ENCODE measurements around the gene CHRNA10. TPM values are rescaled to one million over a fixed set of nuclear protein-coding genes. Genes with fewer than 3 reads are reported as not detected.

The CHRNA10 gene
- total RNA-seq, 2 donors from 2014 or later, result 3.4 to 6.6 TPM

DNA sequence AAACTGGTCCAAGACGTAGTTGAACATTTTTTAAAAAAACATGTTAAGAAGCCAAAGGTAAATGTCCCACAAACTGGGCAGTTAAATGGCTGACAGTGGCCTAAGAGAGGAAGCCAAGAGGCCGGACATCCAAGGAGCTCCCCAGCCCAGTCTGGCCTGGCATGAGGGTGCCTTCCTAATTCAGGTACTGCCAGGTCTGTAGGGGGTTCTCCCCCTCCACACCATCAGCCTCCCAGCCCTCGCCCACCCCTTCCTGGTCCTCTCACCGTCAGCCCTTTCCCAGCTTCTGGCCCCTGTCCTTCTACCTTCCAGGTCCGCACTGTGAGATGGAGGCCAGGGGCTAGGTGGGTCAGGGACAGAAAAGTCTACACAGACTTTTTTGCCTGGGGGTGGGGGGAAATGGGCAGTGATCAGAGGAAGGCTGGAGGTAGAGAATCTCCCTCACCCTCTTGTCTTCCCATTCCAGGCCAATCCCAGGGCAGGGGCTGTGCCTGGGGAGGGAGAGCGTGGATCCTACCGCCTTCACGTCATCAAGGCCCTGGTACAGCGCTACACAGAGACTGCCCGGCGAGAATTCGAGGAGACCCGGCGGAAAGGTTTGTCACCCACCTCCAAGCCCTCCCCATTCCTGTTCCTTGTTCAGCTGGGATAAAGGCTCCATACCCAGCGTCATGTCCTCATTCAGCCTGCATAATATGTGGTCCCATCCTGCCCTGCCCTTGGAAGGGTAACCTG lies 35.4 kb downstream of the CHRNA10 start:
- Mint-ChIP-seq H3K27ac (no peak overlapping the region), H3K4me3 (no peak overlapping the region), H3K27me3 (peaks cover 0 to 8% of the 10 kb centered on the region in 2 donors), H3K36me3 (no peaks in the 10 kb centered on the region), H3K4me1 (ENCODE audit: low read depth in 2 of 2) (no peaks in the 10 kb centered on the region), H3K9me3 (no peaks in the 10 kb centered on the region)
- ATAC-seq (no peak), DNase-seq (ENCODE audit: low spot score) (no peak)

GRCh38 chr11:3632070-3632660 lies 39.0 kb downstream of the CHRNA10 start:
- Mint-ChIP-seq H3K4me3 (no peak overlapping the region), H3K27ac (no peak overlapping the region), H3K4me1 (ENCODE audit: low read depth in 2 of 2) (no peaks in the 10 kb centered on the region), H3K9me3 (no peaks in the 10 kb centered on the region), H3K27me3 (peaks cover 0 to 8% of the 10 kb centered on the region in 2 donors), H3K36me3 (no peaks in the 10 kb centered on the region)
- DNase-seq (ENCODE audit: low spot score), result no peak
- ATAC-seq, result no peak

DNA sequence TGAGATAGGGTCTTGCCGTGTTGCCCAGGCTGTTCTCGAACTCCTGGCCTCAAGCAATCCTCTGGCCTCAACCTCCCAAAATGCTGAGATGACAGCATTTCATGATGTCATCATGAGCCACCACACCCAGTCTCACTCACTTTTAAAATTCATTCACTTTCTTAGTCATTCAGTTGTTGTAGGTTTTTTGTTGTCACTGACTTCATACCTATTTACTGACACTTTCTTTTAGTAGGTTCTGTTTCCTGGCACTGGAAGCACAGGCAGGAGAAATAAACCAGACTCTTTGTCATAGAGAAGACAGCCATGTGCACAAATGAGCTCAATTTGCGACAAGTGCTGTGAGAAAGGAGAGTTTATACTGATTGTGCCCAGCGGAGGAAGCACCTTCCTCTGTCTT lies 39.9 kb downstream of the CHRNA10 start:
- Mint-ChIP-seq H3K4me1 (ENCODE audit: low read depth in 2 of 2) (peaks cover 3 to 5% of the 10 kb centered on the region in 2 donors), H3K27me3 (peaks cover 5 to 8% of the 10 kb centered on the region in 2 donors), H3K27ac (no peak overlapping the region), H3K4me3 (no peak overlapping the region), H3K9me3 (no peaks in the 10 kb centered on the region), H3K36me3 (no peaks in the 10 kb centered on the region)
- no peak for DNase-seq (ENCODE audit: low spot score)
- no peak for ATAC-seq

- H3K4me3 Mint-ChIP-seq, result no peak overlapping the region
- peaks cover 5% of the 10 kb centered on the region in 2 donors for H3K4me1 Mint-ChIP-seq (ENCODE audit: low read depth in 2 of 2)
- no peaks in the 10 kb centered on the region for H3K36me3 Mint-ChIP-seq
- no peaks in the 10 kb centered on the region for H3K9me3 Mint-ChIP-seq
- H3K27ac Mint-ChIP-seq, result no peak overlapping the region
- no peak for DNase-seq (ENCODE audit: low spot score)
- no peak for ATAC-seq
- peaks cover 0 to 5% of the 10 kb centered on the region in 2 donors for H3K27me3 Mint-ChIP-seq
Measured at GRCh38 chr11:3627291-3627690, 43.9 kb downstream of the CHRNA10 start.

GRCh38 chr11:3626250-3626960 lies 44.8 kb downstream of the CHRNA10 start:
- no peak for DNase-seq (ENCODE audit: low spot score)
- Mint-ChIP-seq H3K4me3 (no peak overlapping the region), H3K4me1 (ENCODE audit: low read depth in 2 of 2) (peaks cover 5% of the 10 kb centered on the region in 2 donors), H3K9me3 (no peaks in the 10 kb centered on the region), H3K27ac (no peak overlapping the region), H3K27me3 (peaks cover 0 to 9% of the 10 kb centered on the region in 2 donors), H3K36me3 (no peaks in the 10 kb centered on the region)
- ATAC-seq, result peak in 1 of 2 donors; percentile 27

GRCh38 chr11:3623767-3624458 lies 47.3 kb downstream of the CHRNA10 start:
- no peak overlapping the region for H3K27ac Mint-ChIP-seq
- no peaks in the 10 kb centered on the region for H3K36me3 Mint-ChIP-seq
- peaks cover 5% of the 10 kb centered on the region in 2 donors for H3K4me1 Mint-ChIP-seq (ENCODE audit: low read depth in 2 of 2)
- H3K4me3 Mint-ChIP-seq, result no peak overlapping the region
- no peaks in the 10 kb centered on the region for H3K9me3 Mint-ChIP-seq
- ATAC-seq (no peak), DNase-seq (ENCODE audit: low spot score) (no peak)
- H3K27me3 Mint-ChIP-seq, result peaks cover 0 to 9% of the 10 kb centered on the region in 2 donors

GRCh38 chr11:3623121-3623520 lies 48.1 kb downstream of the CHRNA10 start:
- H3K27ac Mint-ChIP-seq, result no peak overlapping the region
- H3K27me3 Mint-ChIP-seq, result peaks cover 0 to 9% of the 10 kb centered on the region in 2 donors
- no peaks in the 10 kb centered on the region for H3K9me3 Mint-ChIP-seq
- no peaks in the 10 kb centered on the region for H3K36me3 Mint-ChIP-seq
- DNase-seq (ENCODE audit: low spot score) (no peak), ATAC-seq (no peak)
- H3K4me3 Mint-ChIP-seq, result no peak overlapping the region
- peaks cover 5% of the 10 kb centered on the region in 2 donors for H3K4me1 Mint-ChIP-seq (ENCODE audit: low read depth in 2 of 2)

GRCh38 chr11:3622521-3622920 lies 48.7 kb downstream of the CHRNA10 start:
- Mint-ChIP-seq H3K27me3 (peaks cover 0 to 9% of the 10 kb centered on the region in 2 donors), H3K27ac (no peak overlapping the region), H3K4me1 (ENCODE audit: low read depth in 2 of 2) (peaks cover 5% of the 10 kb centered on the region in 2 donors), H3K36me3 (no peaks in the 10 kb centered on the region), H3K9me3 (no peaks in the 10 kb centered on the region), H3K4me3 (no peak overlapping the region)
- no peak for DNase-seq (ENCODE audit: low spot score)
- ATAC-seq, result no peak

DNA sequence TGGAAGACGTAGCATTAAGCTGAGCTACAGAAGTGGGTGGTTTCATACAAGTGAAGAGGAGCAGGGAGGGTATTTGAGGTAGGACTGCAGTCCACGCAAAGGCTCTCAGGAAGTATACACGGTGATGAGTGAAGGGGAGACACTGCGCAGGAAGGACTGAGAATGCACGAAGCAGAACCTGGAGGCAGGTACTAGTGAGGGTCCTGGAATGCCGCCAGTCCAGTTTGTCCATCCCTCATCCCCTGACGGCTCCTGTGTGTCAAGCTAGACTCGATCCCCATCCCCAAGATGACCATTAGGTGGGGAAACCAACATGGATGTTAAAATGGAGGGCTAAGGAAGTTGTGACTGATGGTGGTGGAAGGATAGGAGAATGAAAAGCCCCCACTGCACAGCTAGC lies 53.2 kb downstream of the CHRNA10 start:
- Mint-ChIP-seq H3K27me3 (peaks cover 0 to 4% of the 10 kb centered on the region in 2 donors), H3K9me3 (no peaks in the 10 kb centered on the region), H3K27ac (no peak overlapping the region), H3K4me3 (no peak overlapping the region), H3K4me1 (ENCODE audit: low read depth in 2 of 2) (peaks cover 8 to 10% of the 10 kb centered on the region in 2 donors), H3K36me3 (no peaks in the 10 kb centered on the region)
- no peak for DNase-seq (ENCODE audit: low spot score)
- ATAC-seq, result no peak

DNA sequence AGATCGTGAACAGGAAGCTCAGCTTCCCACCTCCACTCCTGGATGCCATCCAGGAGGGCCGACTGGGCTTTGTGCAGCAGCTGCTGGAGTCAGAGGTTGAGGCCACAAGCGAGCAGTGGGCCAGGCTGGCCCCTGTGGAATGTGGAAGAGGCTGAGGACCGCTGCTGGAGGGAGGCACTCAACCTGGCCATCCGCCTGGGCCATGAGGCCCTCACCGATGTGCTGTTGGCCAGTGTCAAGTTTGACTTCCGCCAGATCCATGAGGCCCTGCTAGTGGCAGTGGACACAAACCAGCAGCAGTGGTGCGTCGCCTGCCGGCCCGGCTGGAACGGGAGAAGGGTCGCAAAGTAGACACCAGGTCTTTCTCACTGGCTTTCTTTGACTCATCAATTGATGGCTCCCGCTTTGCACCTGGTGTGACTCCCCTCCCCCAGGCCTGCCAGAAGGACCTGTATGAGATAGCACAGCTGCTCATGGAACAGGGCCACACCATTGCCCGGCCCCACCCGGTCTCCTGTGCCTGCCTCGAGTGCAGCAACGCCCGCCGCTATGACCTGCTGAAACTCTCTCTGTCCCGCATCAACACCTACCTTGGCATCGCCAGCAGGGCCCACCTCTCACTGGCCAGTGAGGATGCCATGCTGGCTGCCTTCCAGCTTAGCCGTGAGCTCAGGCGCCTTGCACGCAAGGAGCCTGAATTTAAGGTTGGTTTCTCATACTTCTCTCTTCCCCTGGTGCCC lies 54.3 kb downstream of the CHRNA10 start:
- H3K4me1 Mint-ChIP-seq (ENCODE audit: low read depth in 2 of 2), result peaks cover 8 to 10% of the 10 kb centered on the region in 2 donors
- H3K4me3 Mint-ChIP-seq, result no peak overlapping the region
- no peaks in the 10 kb centered on the region for H3K9me3 Mint-ChIP-seq
- ATAC-seq, result no peak
- no peak overlapping the region for H3K27ac Mint-ChIP-seq
- DNase-seq (ENCODE audit: low spot score), result no peak
- no peaks in the 10 kb centered on the region for H3K36me3 Mint-ChIP-seq
- H3K27me3 Mint-ChIP-seq, result peaks cover 0 to 2% of the 10 kb centered on the region in 2 donors

DNA sequence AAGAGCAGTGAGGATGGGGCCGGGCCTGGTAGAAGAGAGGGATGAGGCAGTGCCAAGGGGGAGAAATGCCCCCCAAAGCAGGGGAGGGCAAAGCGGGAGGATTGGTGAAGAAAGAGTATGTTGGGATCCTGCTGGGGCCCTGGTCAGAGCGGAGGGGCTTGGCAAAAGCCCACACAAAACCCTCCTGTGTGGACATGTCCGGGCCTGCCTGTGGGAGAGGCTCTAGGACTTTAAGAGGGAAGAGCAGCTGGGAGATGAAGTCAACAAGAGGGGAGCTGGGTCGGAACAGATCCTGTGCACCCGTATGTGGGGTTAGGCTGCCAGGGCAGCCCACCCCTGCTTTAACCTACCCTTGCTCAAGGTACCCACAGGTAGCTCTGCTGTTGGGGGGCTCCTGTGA lies 55.2 kb downstream of the CHRNA10 start:
- no peaks in the 10 kb centered on the region for H3K27me3 Mint-ChIP-seq
- H3K9me3 Mint-ChIP-seq, result no peaks in the 10 kb centered on the region
- H3K4me3 Mint-ChIP-seq, result no peak overlapping the region
- H3K4me1 Mint-ChIP-seq (ENCODE audit: low read depth in 2 of 2), result peaks cover 8 to 10% of the 10 kb centered on the region in 2 donors
- H3K27ac Mint-ChIP-seq, result no peak overlapping the region
- ATAC-seq, result no peak
- DNase-seq (ENCODE audit: low spot score), result no peak
- H3K36me3 Mint-ChIP-seq, result no peaks in the 10 kb centered on the region
